ENCODE data around the gene LRRC15. TPM values are rescaled to one million over a fixed set of nuclear protein-coding genes. Genes with fewer than 3 reads are reported as not detected.

LRRC15 gene
- polyA plus RNA-seq, 3 donors: not detected

DNA sequence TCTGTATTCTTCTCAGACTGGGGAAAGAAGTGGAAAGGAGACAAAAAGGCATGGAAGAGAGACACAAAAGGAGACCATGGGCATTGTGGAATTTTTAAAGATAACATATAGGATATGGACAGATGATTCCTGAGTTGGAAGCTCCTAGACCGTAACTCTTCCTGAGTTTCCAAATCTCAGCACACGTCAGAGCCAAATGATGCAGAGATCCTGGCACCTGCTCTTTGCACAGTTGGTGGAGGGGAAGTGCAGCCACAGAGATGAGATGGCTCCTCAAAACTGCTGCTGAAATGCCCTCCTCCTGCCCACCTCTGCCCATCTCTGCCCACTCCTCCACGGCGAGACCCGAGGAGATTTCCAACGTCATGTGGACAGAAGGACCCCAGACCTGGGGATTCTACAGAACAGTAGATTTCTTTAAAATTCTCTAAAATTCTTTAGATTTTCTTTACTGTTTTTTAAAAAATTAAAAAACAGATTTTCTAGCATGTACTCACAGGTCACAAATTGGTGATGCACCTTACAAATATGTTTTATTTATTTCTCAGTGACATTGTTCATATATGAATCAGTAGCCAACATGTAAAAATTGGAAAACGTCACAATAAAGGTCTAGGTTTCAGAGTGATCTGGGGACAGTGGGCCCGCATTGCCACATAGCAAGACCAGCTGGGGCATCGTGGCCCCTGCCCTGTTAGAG, 26.5 kb downstream of the LRRC15 start:
- intact Hi-C loops (cut with micrococcal nuclease): no loop called here
- H3K27ac Mint-ChIP-seq: no peak overlapping the region
- no peak for DNase-seq

DNA sequence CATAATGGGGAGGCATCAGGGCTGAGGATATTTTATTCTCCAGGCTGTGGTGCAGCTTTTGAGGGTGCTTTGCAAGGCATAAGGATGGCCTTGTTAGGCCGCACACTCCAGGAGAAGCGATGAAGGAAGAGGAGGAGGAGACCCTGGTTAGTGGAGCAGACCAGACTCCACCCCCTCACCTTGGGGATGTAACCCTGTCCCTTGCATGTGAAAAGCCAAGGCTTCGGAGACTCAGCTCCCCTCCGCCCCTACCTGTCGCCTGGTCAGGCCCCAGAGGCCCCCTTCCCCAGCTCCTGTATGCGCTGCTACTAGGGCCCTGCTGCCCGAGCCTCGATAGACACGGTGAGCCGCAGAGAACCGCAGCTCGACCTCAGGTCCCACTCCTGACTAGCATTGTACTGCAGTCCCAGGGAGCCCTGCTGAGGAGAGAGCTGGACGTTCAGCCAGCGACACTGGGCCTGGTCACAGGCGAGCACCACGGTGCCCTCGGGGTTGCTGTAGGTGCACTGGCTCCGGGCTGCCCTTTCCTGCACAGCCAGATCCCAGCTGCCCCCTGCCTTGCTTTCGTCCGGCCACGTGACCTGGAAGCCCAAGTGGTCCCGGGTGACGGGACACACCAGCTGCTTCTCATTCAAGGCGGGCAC, 28.7 kb downstream of the LRRC15 start:
- Mint-ChIP-seq H3K27ac (no peak overlapping the region), H3K4me1 (peaks cover 5% of the 10 kb centered on the region), H3K4me3 (no peak overlapping the region), H3K27me3 (ENCODE audit: low read depth in 3 of 3) (peaks cover 15 to 17% (median 15%) of the 10 kb centered on the region in 3 donors), H3K36me3 (no peaks in the 10 kb centered on the region), H3K9me3 (no peaks in the 10 kb centered on the region)
- 96% methylated on average over 22 of the region's 24 CpGs for WGBS (ENCODE audit: insufficient coverage)
- Histone ChIP-seq H3K4me1 (ENCODE audit: control insufficient read depth in 1 of 2, insufficient read depth in 2 of 2, low read length in 2 of 2) (no peaks in the 10 kb centered on the region), H3K79me2 (ENCODE audit: insufficient read depth, low read length) (no peaks in the 10 kb centered on the region), H4K20me1 (ENCODE audit: insufficient read depth, low read length) (no peaks in the 10 kb centered on the region), H3K4me2 (replicated peaks; ENCODE audit: extremely low read depth, low read length, poor library complexity, severe bottlenecking) (no peak overlapping the region), H3K36me3 (replicated peaks in 1 of 2; ENCODE audit: control insufficient read depth in 1 of 2, insufficient read depth in 2 of 2, low read length in 2 of 2) (no peaks in the 10 kb centered on the region), H2AFZ (ENCODE audit: insufficient read depth, low read depth, low read length, poor library complexity, severe bottlenecking) (no peak overlapping the region), H3K4me3 (replicated peaks in 1 of 3; ENCODE audit: low read depth in 2 of 3, low read length in 3 of 3) (no peak overlapping the region), H3K9ac (ENCODE audit: insufficient read depth, low read length, poor library complexity, severe bottlenecking) (no peak overlapping the region), H3K27me3 (ENCODE audit: control insufficient read depth in 2 of 2, insufficient read depth in 2 of 2, low read length in 2 of 2) (no peaks in the 10 kb centered on the region), H3K9me3 (replicated peaks in 1 of 2; ENCODE audit: control insufficient read depth in 1 of 2, insufficient read depth in 1 of 2, low read length in 2 of 2) (no peaks in the 10 kb centered on the region), H3K27ac (ENCODE audit: low read depth in 1 of 2, low read length in 2 of 2) (no peak overlapping the region)
- DNase-seq: no peak
- TF ChIP-seq CTCF (IDR thresholded peaks at IDR 0.05): no peak
- intact Hi-C loops (cut with micrococcal nuclease): no loop called here

More for the DNA sequence above, 26.5 kb downstream of the LRRC15 start:
- Mint-ChIP-seq H3K27me3 (ENCODE audit: low read depth in 3 of 3) (peaks cover 11 to 16% (median 13%) of the 10 kb centered on the region in 3 donors), H3K4me3 (no peak overlapping the region), H3K36me3 (no peaks in the 10 kb centered on the region), H3K9me3 (no peaks in the 10 kb centered on the region), H3K4me1 (peaks cover 5% of the 10 kb centered on the region)
- Histone ChIP-seq H3K27me3 (ENCODE audit: control insufficient read depth in 2 of 2, insufficient read depth in 2 of 2, low read length in 2 of 2) (no peaks in the 10 kb centered on the region), H3K9ac (ENCODE audit: insufficient read depth, low read length, poor library complexity, severe bottlenecking) (no peak overlapping the region), H3K4me2 (replicated peaks; ENCODE audit: extremely low read depth, low read length, poor library complexity, severe bottlenecking) (no peak overlapping the region), H3K9me3 (replicated peaks in 1 of 2; ENCODE audit: control insufficient read depth in 1 of 2, insufficient read depth in 1 of 2, low read length in 2 of 2) (no peaks in the 10 kb centered on the region), H3K36me3 (replicated peaks in 1 of 2; ENCODE audit: control insufficient read depth in 1 of 2, insufficient read depth in 2 of 2, low read length in 2 of 2) (no peaks in the 10 kb centered on the region), H2AFZ (ENCODE audit: insufficient read depth, low read depth, low read length, poor library complexity, severe bottlenecking) (no peak overlapping the region), H3K79me2 (ENCODE audit: insufficient read depth, low read length) (no peaks in the 10 kb centered on the region), H3K4me1 (ENCODE audit: control insufficient read depth in 1 of 2, insufficient read depth in 2 of 2, low read length in 2 of 2) (no peaks in the 10 kb centered on the region), H4K20me1 (ENCODE audit: insufficient read depth, low read length) (no peaks in the 10 kb centered on the region), H3K4me3 (replicated peaks in 1 of 3; ENCODE audit: low read depth in 2 of 3, low read length in 3 of 3) (no peak overlapping the region), H3K27ac (ENCODE audit: low read depth in 1 of 2, low read length in 2 of 2) (no peak overlapping the region)
- WGBS (ENCODE audit: insufficient coverage): 88% methylated on average over 5 of the region's 9 CpGs
- TF ChIP-seq CTCF (IDR thresholded peaks at IDR 0.05): no peak

All from CD14-positive monocyte (primary cell).